ENCODE data around the gene ABHD1. TPM values are rescaled to one million over a fixed set of nuclear protein-coding genes. Genes with fewer than 3 reads are reported as not detected.

The ABHD1 gene
- polyA plus RNA-seq, 1 donor (not counting 4 experiments of a cell fraction or from before 2014, with no cell fraction given) = not detected

- H3K9me1 ChIP-seq (ENCODE audit: control insufficient read depth, extremely low read depth, insufficient read depth, low read length) = no peaks in the 10 kb centered on the region
- H3K27ac ChIP-seq (ENCODE audit: control insufficient read depth, insufficient read depth, low read length) = no peak overlapping the region
- no peak overlapping the region for H3K4me2 ChIP-seq (ENCODE audit: control insufficient read depth, extremely low read depth, insufficient read depth, low read depth, low read length)
- no peaks in the 10 kb centered on the region for H4K20me1 ChIP-seq (ENCODE audit: control insufficient read depth, extremely low read depth, insufficient read depth, low read length)
- H3K4me3 ChIP-seq (ENCODE audit: control insufficient read depth in 2 of 3, extremely low read depth in 1 of 3, insufficient read depth in 2 of 3, low read depth in 1 of 3, low read length in 3 of 3) = no peak overlapping the region
- FAIRE-seq = no peak
- H3K4me1 ChIP-seq (ENCODE audit: control insufficient read depth, extremely low read depth, insufficient read depth, low read length) = no peaks in the 10 kb centered on the region
- H2AFZ ChIP-seq (ENCODE audit: control insufficient read depth, low read length) = no peak overlapping the region
- dilution Hi-C loops (cut with MboI; ENCODE audit: extremely low pct_ligation_motif_present, low sequenced_read_pairs) = no loop called here
- H3K9me3 ChIP-seq (ENCODE audit: control insufficient read depth, low read depth, low read length) = no peaks in the 10 kb centered on the region
- no peak overlapping the region for H3K9ac ChIP-seq (ENCODE audit: control insufficient read depth, extremely low read depth, insufficient read depth, low read length)
- H3K79me2 ChIP-seq (ENCODE audit: control insufficient read depth, insufficient read depth, low read length) = no peaks in the 10 kb centered on the region
- no peak for DNase-seq (ENCODE audit: low read depth, low spot score)
- no peak for TF ChIP-seq CTCF (optimal IDR thresholded peaks at IDR 0.05 in 1 of 3, IDR thresholded peaks at IDR 0.05 in 1 of 3, conservative IDR thresholded peaks at IDR 0.05 in 1 of 3; ENCODE audit: extremely low read depth in 1 of 3, insufficient read depth in 2 of 3, low read length in 3 of 3)
- no peak for TF ChIP-seq EZH2 (IDR thresholded peaks at IDR 0.05; ENCODE audit: low read length)
- H3K27me3 ChIP-seq (ENCODE audit: control insufficient read depth, extremely low read depth, insufficient read depth, low read length) = peaks cover under 1% of the 10 kb centered on the region
- no peaks in the 10 kb centered on the region for H3K36me3 ChIP-seq (ENCODE audit: control insufficient read depth in 2 of 2, extremely low read depth in 1 of 2, insufficient read depth in 2 of 2, low read length in 2 of 2)
Measured at GRCh38 chr2:27143285-27143684, 19.7 kb downstream of the ABHD1 start.

GRCh38 chr2:27145682-27146081 lies 22.1 kb downstream of the ABHD1 start:
- no peak for FAIRE-seq

More at GRCh38 chr2:27145682-27146081, 22.1 kb downstream of the ABHD1 start:
- H3K9me1 ChIP-seq (ENCODE audit: control insufficient read depth, extremely low read depth, insufficient read depth, low read length) = no peaks in the 10 kb centered on the region
- H3K9me3 ChIP-seq (ENCODE audit: control insufficient read depth, low read depth, low read length) = no peaks in the 10 kb centered on the region
- no peak for TF ChIP-seq CTCF (optimal IDR thresholded peaks at IDR 0.05 in 1 of 3, IDR thresholded peaks at IDR 0.05 in 1 of 3, conservative IDR thresholded peaks at IDR 0.05 in 1 of 3; ENCODE audit: extremely low read depth in 1 of 3, insufficient read depth in 2 of 3, low read length in 3 of 3)
- no peak for TF ChIP-seq EZH2 (IDR thresholded peaks at IDR 0.05; ENCODE audit: low read length)
- no peak overlapping the region for H3K27ac ChIP-seq (ENCODE audit: control insufficient read depth, insufficient read depth, low read length)
- H3K4me2 ChIP-seq (ENCODE audit: control insufficient read depth, extremely low read depth, insufficient read depth, low read depth, low read length) = no peak overlapping the region
- no peak overlapping the region for H2AFZ ChIP-seq (ENCODE audit: control insufficient read depth, low read length)
- H3K4me1 ChIP-seq (ENCODE audit: control insufficient read depth, extremely low read depth, insufficient read depth, low read length) = no peaks in the 10 kb centered on the region
- H3K4me3 ChIP-seq (ENCODE audit: control insufficient read depth in 2 of 3, extremely low read depth in 1 of 3, insufficient read depth in 2 of 3, low read depth in 1 of 3, low read length in 3 of 3) = no peak overlapping the region
- dilution Hi-C loops (cut with MboI; ENCODE audit: extremely low pct_ligation_motif_present, low sequenced_read_pairs) = no loop called here
- H3K27me3 ChIP-seq (ENCODE audit: control insufficient read depth, extremely low read depth, insufficient read depth, low read length) = peaks cover 7% of the 10 kb centered on the region
- no peaks in the 10 kb centered on the region for H4K20me1 ChIP-seq (ENCODE audit: control insufficient read depth, extremely low read depth, insufficient read depth, low read length)
- DNase-seq (ENCODE audit: low read depth, low spot score) = no peak
- H3K9ac ChIP-seq (ENCODE audit: control insufficient read depth, extremely low read depth, insufficient read depth, low read length) = no peak overlapping the region
- H3K36me3 ChIP-seq (ENCODE audit: control insufficient read depth in 2 of 2, extremely low read depth in 1 of 2, insufficient read depth in 2 of 2, low read length in 2 of 2) = no peaks in the 10 kb centered on the region
- no peaks in the 10 kb centered on the region for H3K79me2 ChIP-seq (ENCODE audit: control insufficient read depth, insufficient read depth, low read length)
